ENCODE measurements around the gene RNF32. TPM values are rescaled to one million over a fixed set of nuclear protein-coding genes. Genes with fewer than 3 reads are reported as not detected.

RNF32 gene
- total RNA-seq, 3 donors from 2014 or later: 2.0 to 3.7 (median 3.5) TPM

DNA sequence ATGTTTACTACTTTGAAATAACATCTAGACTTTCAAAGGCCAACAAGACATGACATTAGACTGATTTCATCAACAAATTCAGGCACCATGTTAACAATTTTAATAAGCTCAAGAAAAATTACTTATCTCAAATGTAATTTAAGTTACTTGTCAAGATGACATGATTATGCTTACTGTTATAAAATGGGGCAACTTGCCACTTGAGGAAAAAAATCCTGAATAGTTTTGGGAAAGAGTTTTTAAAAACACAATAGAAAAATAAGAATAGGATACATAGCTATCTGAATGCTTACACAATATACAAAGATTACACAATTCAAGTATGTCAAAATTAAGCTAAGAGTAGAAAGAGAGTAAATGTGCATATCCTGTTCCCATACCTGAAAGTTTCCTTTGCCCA is 85.4 kb downstream of the RNF32 start:
- intact Hi-C loops (cut with DNase I, micrococcal nuclease): no loop called here
- H3K4me3 ChIP-seq: no peak overlapping the region
- no peak for DNase-seq
- H3K9me3 ChIP-seq: no peaks in the 10 kb centered on the region
- no peaks in the 10 kb centered on the region for H3K36me3 ChIP-seq (ENCODE audit: low read depth)
- ATAC-seq: no peak
- H3K4me1 ChIP-seq (ENCODE audit: low read depth): no peaks in the 10 kb centered on the region
- TF ChIP-seq, protein P1, sequence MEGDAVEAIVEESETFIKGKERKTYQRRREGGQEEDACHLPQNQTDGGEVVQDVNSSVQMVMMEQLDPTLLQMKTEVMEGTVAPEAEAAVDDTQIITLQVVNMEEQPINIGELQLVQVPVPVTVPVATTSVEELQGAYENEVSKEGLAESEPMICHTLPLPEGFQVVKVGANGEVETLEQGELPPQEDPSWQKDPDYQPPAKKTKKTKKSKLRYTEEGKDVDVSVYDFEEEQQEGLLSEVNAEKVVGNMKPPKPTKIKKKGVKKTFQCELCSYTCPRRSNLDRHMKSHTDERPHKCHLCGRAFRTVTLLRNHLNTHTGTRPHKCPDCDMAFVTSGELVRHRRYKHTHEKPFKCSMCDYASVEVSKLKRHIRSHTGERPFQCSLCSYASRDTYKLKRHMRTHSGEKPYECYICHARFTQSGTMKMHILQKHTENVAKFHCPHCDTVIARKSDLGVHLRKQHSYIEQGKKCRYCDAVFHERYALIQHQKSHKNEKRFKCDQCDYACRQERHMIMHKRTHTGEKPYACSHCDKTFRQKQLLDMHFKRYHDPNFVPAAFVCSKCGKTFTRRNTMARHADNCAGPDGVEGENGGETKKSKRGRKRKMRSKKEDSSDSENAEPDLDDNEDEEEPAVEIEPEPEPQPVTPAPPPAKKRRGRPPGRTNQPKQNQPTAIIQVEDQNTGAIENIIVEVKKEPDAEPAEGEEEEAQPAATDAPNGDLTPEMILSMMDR (IDR thresholded peaks at IDR 0.05): no peak

Data from mucosa of descending colon (tissue), 3 donors.